ENCODE data around the gene ZEB2.

DNA sequence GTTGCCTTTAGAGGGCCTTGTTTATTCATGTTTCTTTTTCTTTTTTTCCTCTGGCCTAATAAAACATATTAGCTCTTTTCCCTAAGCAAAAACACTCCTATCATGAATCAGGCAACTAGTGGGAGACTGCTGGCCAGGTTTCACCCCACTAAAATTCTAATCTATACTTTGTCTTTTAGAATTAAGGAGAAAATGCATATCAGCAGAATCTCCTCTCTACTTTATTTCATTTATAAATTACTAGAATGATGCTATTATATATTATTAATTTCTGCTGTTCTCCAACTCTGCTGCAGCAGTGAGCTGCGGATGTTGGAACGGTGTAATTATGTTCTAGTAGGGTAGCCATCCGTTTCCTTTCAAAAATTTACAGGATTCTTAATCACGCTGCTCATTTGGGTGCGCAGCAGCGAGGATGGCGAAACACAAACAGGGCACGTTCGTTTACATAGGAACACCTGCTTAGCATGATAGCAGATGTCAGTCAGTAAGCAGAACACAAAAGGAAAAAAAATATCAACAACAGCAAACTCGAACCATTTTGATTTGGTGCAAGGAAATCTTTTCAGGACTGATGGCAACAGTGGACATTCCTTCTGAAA, 30.5 kb downstream of the ZEB2 start:
- TF ChIP-seq, protein P1, sequence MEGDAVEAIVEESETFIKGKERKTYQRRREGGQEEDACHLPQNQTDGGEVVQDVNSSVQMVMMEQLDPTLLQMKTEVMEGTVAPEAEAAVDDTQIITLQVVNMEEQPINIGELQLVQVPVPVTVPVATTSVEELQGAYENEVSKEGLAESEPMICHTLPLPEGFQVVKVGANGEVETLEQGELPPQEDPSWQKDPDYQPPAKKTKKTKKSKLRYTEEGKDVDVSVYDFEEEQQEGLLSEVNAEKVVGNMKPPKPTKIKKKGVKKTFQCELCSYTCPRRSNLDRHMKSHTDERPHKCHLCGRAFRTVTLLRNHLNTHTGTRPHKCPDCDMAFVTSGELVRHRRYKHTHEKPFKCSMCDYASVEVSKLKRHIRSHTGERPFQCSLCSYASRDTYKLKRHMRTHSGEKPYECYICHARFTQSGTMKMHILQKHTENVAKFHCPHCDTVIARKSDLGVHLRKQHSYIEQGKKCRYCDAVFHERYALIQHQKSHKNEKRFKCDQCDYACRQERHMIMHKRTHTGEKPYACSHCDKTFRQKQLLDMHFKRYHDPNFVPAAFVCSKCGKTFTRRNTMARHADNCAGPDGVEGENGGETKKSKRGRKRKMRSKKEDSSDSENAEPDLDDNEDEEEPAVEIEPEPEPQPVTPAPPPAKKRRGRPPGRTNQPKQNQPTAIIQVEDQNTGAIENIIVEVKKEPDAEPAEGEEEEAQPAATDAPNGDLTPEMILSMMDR (IDR thresholded peaks at IDR 0.05; ENCODE audit: low read length), result no peak
- no peak for TF ChIP-seq EZH2 (IDR thresholded peaks at IDR 0.05; ENCODE audit: borderline replicate concordance, low read length)
